K562 (cell line): ENCODE data around the gene TMEM179. TPM values are rescaled to one million over a fixed set of nuclear protein-coding genes. Genes with fewer than 3 reads are reported as not detected.

ENCODE experiments used
- ATAC-seq: fragments of 200-7000 bp; cut with Tn5 transposase; 3 replicates; pipeline ENCODE4 v1.9.1; 2020; ENCODE audit warnings: moderate library complexity
- BruUV-seq: library from RNA; stranded (reverse); fragments of 400-500 nt; replicated peaks from 2 replicates; lab custom pipeline; 2021; lab: Mats Ljungman, UMichigan
- CTCF ChIA-PET: fragments of 300-600 bp; formaldehyde crosslinking; extraction: SDS; loops from one replicate; lab custom pipeline; 2021; ENCODE audit warnings: low intra/inter-chr PET ratio; lab: Yijun Ruan, JAX
- POLR2A ChIA-PET: fragments of 300-600, 350-650 bp; sonication (Branson Sonifier 250); formaldehyde crosslinking; extraction: SDS; loops from one replicate; lab custom pipeline; 2021; ENCODE audit warnings: antibody characterized with exemption, inconsistent platforms; lab: Yijun Ruan, JAX
- DNase-seq, 4 experiments: peaks; one replicate each; pipeline versions ENCODE4 v3.0.0 to v3.0.0-alpha.2; 2011 to 2018; ENCODE audit warnings: low spot score in 3 of 4, mixed read lengths in 3 of 4; ENCODE audit errors: extremely low read depth in 1 of 4
- FAIRE-seq: peaks from 2 replicates; lab custom pipeline; 2011; peaks lifted over from hg19 to GRCh38; lab: Jason Lieb, UNC
- H2AFZ ChIP-seq: 2 replicates; pipeline ENCODE4 v1.6.0; 2011; ENCODE audit warnings: low read depth, low read length, control low read depth, inconsistent platforms
- H3K27ac ChIP-seq: fragments of 200-600 bp; 3 replicates; pipeline ENCODE4 v1.8.0; 2011; ENCODE audit warnings: low read depth, mild to moderate bottlenecking, control low read depth, inconsistent platforms, low read length, moderate library complexity, mixed read lengths; ENCODE audit errors: extremely low read depth
- H3K27me3 ChIP-seq, 2 experiments: fragments of 300-600 bp in 1 of 2; 2 replicates in 1 of 2; 3 replicates in 1 of 2; pipeline versions ENCODE4 v1.6.0 to v1.8.0; 2011; ENCODE audit warnings: inconsistent platforms in 2 of 2, low read length in 2 of 2, mild to moderate bottlenecking in 1 of 2, mixed read lengths in 1 of 2, moderate library complexity in 1 of 2; ENCODE audit not compliant: control insufficient read depth in 2 of 2, insufficient read depth in 2 of 2
- H3K36me3 ChIP-seq: fragments of 300-600 bp; 3 replicates; pipeline ENCODE4 v1.8.0; 2011; ENCODE audit warnings: mild to moderate bottlenecking, low read length, inconsistent platforms; ENCODE audit not compliant: control insufficient read depth, insufficient read depth
- H3K4me1 ChIP-seq, 2 experiments: fragments of 200-600 bp in 1 of 2; replicated peaks in 1 of 2; 2 replicates in 1 of 2; 3 replicates in 1 of 2; pipeline versions ENCODE4 v1.5.1 to v1.8.0; 2011; ENCODE audit warnings: inconsistent platforms in 2 of 2, low read length in 2 of 2, mild to moderate bottlenecking in 1 of 2, mixed read lengths in 1 of 2, moderate library complexity in 1 of 2; ENCODE audit not compliant: control insufficient read depth in 2 of 2, insufficient read depth in 2 of 2
- H3K4me2 ChIP-seq: 2 replicates; pipeline ENCODE4 v1.6.1; 2011; ENCODE audit warnings: low read length, control low read depth, inconsistent platforms, mixed read lengths; ENCODE audit not compliant: insufficient read depth
- H3K4me3 ChIP-seq: fragments of 200-600 bp; sonication (generic), shearing (Covaris generic); 2 replicates; pipeline ENCODE4 v1.5.1; 2016; ENCODE audit warnings: control low read depth, inconsistent platforms
- H3K79me2 ChIP-seq: fragments of 200-600 bp; 3 replicates; pipeline ENCODE4 v1.8.0; 2011; ENCODE audit warnings: low read length, inconsistent platforms; ENCODE audit not compliant: control insufficient read depth, insufficient read depth
- H3K9ac ChIP-seq, 2 experiments: 2 replicates each; pipeline versions ENCODE4 v1.6.0 to v1.6.1; 2011; ENCODE audit warnings: low read depth in 2 of 2, low read length in 2 of 2, control low read depth in 1 of 2, inconsistent platforms in 1 of 2, mild to moderate bottlenecking in 1 of 2, mixed read lengths in 1 of 2; ENCODE audit not compliant: insufficient read depth in 1 of 2
- H3K9me1 ChIP-seq: one replicate; pipeline ENCODE4 v1.6.0; 2011; ENCODE audit warnings: inconsistent platforms, mild to moderate bottlenecking, low read length, moderate library complexity; ENCODE audit not compliant: control insufficient read depth, insufficient read depth
- H3K9me3 ChIP-seq: replicated peaks from 2 replicates; pipeline ENCODE4 v1.5.1; 2011; ENCODE audit warnings: low read depth, low read length, inconsistent platforms; ENCODE audit not compliant: control insufficient read depth, insufficient read depth
- H4K20me1 ChIP-seq: replicated peaks from 2 replicates; pipeline ENCODE4 v1.6.1; 2011; ENCODE audit warnings: low read length, inconsistent platforms, mixed read lengths; ENCODE audit not compliant: control insufficient read depth, insufficient read depth
- E2F1 ChIP-seq: sonication (generic); formaldehyde crosslinking; IDR thresholded peaks from 2 replicates; pipeline ENCODE4 v1.8.1; 2023; ENCODE audit warnings: mild to moderate bottlenecking, missing genetic modification reagents, moderate library complexity
- ID3 ChIP-seq, 2 experiments: fragments of 250-450 bp in 1 of 2; fragments of 450-650 bp in 1 of 2; sonication (Bioruptor Pico) in 1 of 2; IDR thresholded peaks; 2 replicates each; pipeline versions ENCODE4 v1.6.1 to v1.8.0; 2016 to 2021; ENCODE audit warnings: mild to moderate bottlenecking in 2 of 2, moderate library complexity in 2 of 2, missing compliant biosample characterization in 1 of 2, missing genetic modification characterization in 1 of 2
- MYBL2 ChIP-seq, 2 experiments: fragments of 450-650 bp in 1 of 2; sonication (generic) in 1 of 2; formaldehyde crosslinking in 1 of 2; IDR thresholded peaks; 2 replicates each; pipeline versions ENCODE4 v1.6.1 to v1.8.1; 2017 to 2022; ENCODE audit warnings: borderline replicate concordance in 1 of 2, inconsistent platforms in 1 of 2, low read depth in 1 of 2, mild to moderate bottlenecking in 1 of 2, missing genetic modification reagents in 1 of 2, moderate library complexity in 1 of 2
- TAL1 ChIP-seq: fragments of 450-650 bp; IDR thresholded peaks from 2 replicates; pipeline ENCODE4 v1.6.1; 2016; ENCODE audit warnings: mild to moderate bottlenecking
- ZFX ChIP-seq: sonication (generic); formaldehyde crosslinking; IDR thresholded peaks from 2 replicates; pipeline ENCODE4 v1.8.0; 2022; ENCODE audit warnings: mild to moderate bottlenecking, missing genetic modification reagents, moderate library complexity
- WGBS: fragments of 100-300 bp; shearing (Covaris generic); methylation state at CpG from one replicate; pipeline ENCODE4 v1.1.6; 2016; ENCODE audit warnings: low coverage, mixed read lengths; ENCODE audit not compliant: insufficient coverage; ENCODE audit errors: missing lambda C conversion rate; 5-methylcytosine and 5-hydroxymethylcytosine counted together
- in situ Hi-C: fragments of 300-500 bp; cut with MboI; formaldehyde crosslinking; loops from 4 replicates; pipeline ENCODE4 v1.15.0; 2018; ENCODE audit warnings: inconsistent platforms, mixed read lengths
- intact Hi-C: fragments of 100-400 bp; cut with micrococcal nuclease; formaldehyde crosslinking; loops from 2 replicates; pipeline ENCODE4 v1.14.2; 2022
- polyA plus RNA-seq, 8 experiments: library from polyadenylated mRNA; depleted of rRNA in 4 of 8; stranded (reverse) in 5 of 8; unstranded in 3 of 8; fragments of >200 nt; fragmentation: Nextera tagmentation in 2 of 8; fragmentation: Illumina TruSeq in 1 of 8; extraction: Ambion mirVana in 2 of 8; extraction: Trizol in 1 of 8; gene quantifications; 2 replicates each; pipeline versions ENCODE4 v1.2.1 to v1.2.3, GENCODE V29; 2011 to 2014; ENCODE audit warnings: inconsistent platforms in 1 of 8, missing spikeins in 1 of 8
- total RNA-seq, 7 experiments: library from RNA; depleted of rRNA in 6 of 7; stranded (reverse); fragments of >200 nt in 6 of 7; fragmentation: Illumina TruSeq in 2 of 7; extraction: Trizol in 2 of 7; gene quantifications; 2 replicates each; pipeline versions ENCODE4 v1.2.1 to v1.2.3, GENCODE V29; 2011 to 2021; ENCODE audit warnings: low replicate concordance in 1 of 7
- TF ChIP-seq, protein P1 (sequence below), 2 experiments: fragments of 450-650 bp; IDR thresholded peaks; 2 replicates each; pipeline ENCODE4 v1.6.1; 2016

Gene TMEM179
- total and polyA plus RNA-seq, 9 of the 15 experiments (the other 6 are each of a cell fraction or from before 2014, with no cell fraction given), result not detected

GRCh38 chr14:104588066-104588857 is 16.3 kb downstream of the TMEM179 start:
- ATAC-seq, result no peak
- in situ Hi-C loops (no loop called here), intact Hi-C loops (no loop called here)
- no peaks in the 10 kb centered on the region for H3K9me1 ChIP-seq
- BruUV-seq, result no TSS peak
- WGBS, result 9% methylated on average over 22 of the region's 38 CpGs
- no peak overlapping the region for H2AFZ ChIP-seq
- H4K20me1 ChIP-seq, result peaks cover 6% of the 10 kb centered on the region; the same call in 1 of the 2 replicates
- ChIA-PET POLR2A (no interaction called here), CTCF (no interaction called here)
- no peak overlapping the region for H3K27ac ChIP-seq
- no peak overlapping the region for H3K4me2 ChIP-seq
- H3K36me3 ChIP-seq, result no peaks in the 10 kb centered on the region
- no peak overlapping the region for H3K9ac ChIP-seq
- no peak for DNase-seq
- peaks cover 9 to 42% of the 10 kb centered on the region in 2 experiments; a peak in 3 of 5 replicates for H3K27me3 ChIP-seq
- H3K79me2 ChIP-seq, result no peaks in the 10 kb centered on the region
- TF ChIP-seq MYBL2 (IDR thresholded peaks at IDR 0.05; ENCODE audit: low read depth) (no peak), MYBL2 (CRISPR knock-in tag; IDR thresholded peaks at IDR 0.05; ENCODE audit: borderline replicate concordance) (no peak), TAL1 (no peak), ZFX (CRISPR knock-in tag) (no peak), E2F1 (CRISPR knock-in tag) (no peak), ID3 (CRISPR knock-in tag; IDR thresholded peaks at IDR 0.05) (no peak), ID3 (tag; IDR thresholded peaks at IDR 0.05) (no peak)
- TF ChIP-seq, protein P1, sequence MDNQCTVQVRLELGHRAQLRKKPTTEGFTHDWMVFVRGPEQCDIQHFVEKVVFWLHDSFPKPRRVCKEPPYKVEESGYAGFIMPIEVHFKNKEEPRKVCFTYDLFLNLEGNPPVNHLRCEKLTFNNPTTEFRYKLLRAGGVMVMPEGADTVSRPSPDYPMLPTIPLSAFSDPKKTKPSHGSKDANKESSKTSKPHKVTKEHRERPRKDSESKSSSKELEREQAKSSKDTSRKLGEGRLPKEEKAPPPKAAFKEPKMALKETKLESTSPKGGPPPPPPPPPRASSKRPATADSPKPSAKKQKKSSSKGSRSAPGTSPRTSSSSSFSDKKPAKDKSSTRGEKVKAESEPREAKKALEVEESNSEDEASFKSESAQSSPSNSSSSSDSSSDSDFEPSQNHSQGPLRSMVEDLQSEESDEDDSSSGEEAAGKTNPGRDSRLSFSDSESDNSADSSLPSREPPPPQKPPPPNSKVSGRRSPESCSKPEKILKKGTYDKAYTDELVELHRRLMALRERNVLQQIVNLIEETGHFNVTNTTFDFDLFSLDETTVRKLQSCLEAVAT (IDR thresholded peaks at IDR 0.05), result no peak
- H3K4me3 ChIP-seq, result no peak overlapping the region
- no peak for FAIRE-seq
- H3K9me3 ChIP-seq, result no peaks in the 10 kb centered on the region
- peaks cover 2 to 33% of the 10 kb centered on the region in 2 experiments; a peak in 4 of 5 replicates for H3K4me1 ChIP-seq
